ENCODE data around the gene SLC9A9.

DNA sequence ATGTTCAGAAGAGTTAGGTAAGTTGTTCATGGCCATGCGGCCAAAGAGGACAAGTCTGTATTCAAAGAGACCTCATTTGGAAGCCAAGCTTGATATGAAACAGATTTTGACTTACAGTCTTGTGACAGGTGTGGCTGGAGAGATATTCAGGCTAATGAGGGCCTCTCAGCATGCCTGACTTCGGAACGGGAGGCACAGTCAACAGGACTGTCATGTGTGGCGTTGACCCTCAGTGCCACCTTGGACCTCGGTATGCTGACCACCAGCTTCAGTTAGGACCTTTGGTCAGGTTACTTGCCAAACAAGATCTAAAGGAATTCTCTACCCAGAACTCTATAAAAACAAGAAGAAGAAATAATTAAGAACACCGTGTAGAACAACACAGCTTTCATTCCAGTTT lies 604.6 kb downstream of the SLC9A9 start:
- TF ChIP-seq, protein P1, sequence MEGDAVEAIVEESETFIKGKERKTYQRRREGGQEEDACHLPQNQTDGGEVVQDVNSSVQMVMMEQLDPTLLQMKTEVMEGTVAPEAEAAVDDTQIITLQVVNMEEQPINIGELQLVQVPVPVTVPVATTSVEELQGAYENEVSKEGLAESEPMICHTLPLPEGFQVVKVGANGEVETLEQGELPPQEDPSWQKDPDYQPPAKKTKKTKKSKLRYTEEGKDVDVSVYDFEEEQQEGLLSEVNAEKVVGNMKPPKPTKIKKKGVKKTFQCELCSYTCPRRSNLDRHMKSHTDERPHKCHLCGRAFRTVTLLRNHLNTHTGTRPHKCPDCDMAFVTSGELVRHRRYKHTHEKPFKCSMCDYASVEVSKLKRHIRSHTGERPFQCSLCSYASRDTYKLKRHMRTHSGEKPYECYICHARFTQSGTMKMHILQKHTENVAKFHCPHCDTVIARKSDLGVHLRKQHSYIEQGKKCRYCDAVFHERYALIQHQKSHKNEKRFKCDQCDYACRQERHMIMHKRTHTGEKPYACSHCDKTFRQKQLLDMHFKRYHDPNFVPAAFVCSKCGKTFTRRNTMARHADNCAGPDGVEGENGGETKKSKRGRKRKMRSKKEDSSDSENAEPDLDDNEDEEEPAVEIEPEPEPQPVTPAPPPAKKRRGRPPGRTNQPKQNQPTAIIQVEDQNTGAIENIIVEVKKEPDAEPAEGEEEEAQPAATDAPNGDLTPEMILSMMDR (IDR thresholded peaks at IDR 0.05), result no peak
- no peak for TF ChIP-seq POLR2AphosphoS5 (IDR thresholded peaks at IDR 0.05)

Measured in gastroesophageal sphincter (tissue), 3 donors.